Right cardiac atrium (tissue), 5 donors: ENCODE data around the gene KATNAL1. TPM values are rescaled to one million over a fixed set of nuclear protein-coding genes. Genes with fewer than 3 reads are reported as not detected.

Experiments
- polyA plus RNA-seq: library from polyadenylated mRNA; stranded (reverse); fragments of 200-250 nt; gene quantifications from one replicate; pipeline ENCODE4 v1.2.3, GENCODE V29; 2013
- total RNA-seq, 4 donors: library from RNA; stranded (reverse); fragmentation: NEBNext Ultra II Directional; extraction: Animal tissue kit (Norgen Biotek cat#: 25700); gene quantifications; one replicate each; pipeline ENCODE4 v1.2.1, GENCODE V29; 2021
- donor health status: healthy with polysubstance abuse.
- donor health status: DM: no; HTN: yes; CAD: no.
- donor health status: DM: no; HTN: no; CAD: no.
- donor health status: DM: no; HTN: yes; CAD: no; lungs with severe emphysema.
- donor health status: DM: yes; HTN: yes; CAD: no.

The KATNAL1 gene
- total and polyA plus RNA-seq, 5 donors, result 8.1 to 53.5 (median 49.2) TPM

Other genes starting within 250 kb of the KATNAL1 start
- not detected for gene UBE2L5, start 114.9 kb upstream of the KATNAL1 start, total RNA-seq
- not detected for gene UBE2L5, start 114.9 kb upstream of the KATNAL1 start, polyA plus RNA-seq
- gene HMGB1, start 158.4 kb upstream of the KATNAL1 start, total RNA-seq, result 100 to 1,000 TPM; 185 to 198 (median 192) TPM
- 259 TPM for gene HMGB1, start 158.4 kb upstream of the KATNAL1 start, polyA plus RNA-seq